HepG2 (cell line): ENCODE measurements around the gene SEPTIN2. TPM values are rescaled to one million over a fixed set of nuclear protein-coding genes. Genes with fewer than 3 reads are reported as not detected.

ENCODE experiments used
- AGO1 ChIP-seq: fragments of 200-400 bp; formaldehyde crosslinking; IDR thresholded peaks from 2 replicates; pipeline ENCODE4 v1.6.1; 2017; ENCODE audit warnings: mild to moderate bottlenecking, low read depth, low read length, moderate library complexity; ENCODE audit not compliant: poor library complexity, severe bottlenecking
- AKAP8 ChIP-seq: sonication (generic); formaldehyde crosslinking; IDR thresholded peaks from 2 replicates; pipeline ENCODE4 v1.5.1; 2020; ENCODE audit warnings: mild to moderate bottlenecking, missing genetic modification reagents
- ARHGAP35 ChIP-seq: sonication (generic); formaldehyde crosslinking; IDR thresholded peaks from 2 replicates; pipeline ENCODE4 v1.9.0; 2022; ENCODE audit warnings: mild to moderate bottlenecking, inconsistent platforms, moderate library complexity, missing genetic modification reagents, borderline replicate concordance
- CREM ChIP-seq, 2 experiments: sonication (generic) in 1 of 2; formaldehyde crosslinking in 1 of 2; IDR thresholded peaks; 2 replicates each; pipeline versions ENCODE4 v1.4.0 to v1.6.1; 2016 to 2020; ENCODE audit warnings: antibody characterized with exemption in 1 of 2, mild to moderate bottlenecking in 1 of 2, missing genetic modification reagents in 1 of 2
- E2F2 ChIP-seq: sonication (generic); formaldehyde crosslinking; IDR thresholded peaks from 2 replicates; pipeline ENCODE4 v1.4.0; 2020; ENCODE audit warnings: missing genetic modification reagents, borderline replicate concordance
- FIP1L1 ChIP-seq: fragments of 200-400 bp; formaldehyde crosslinking; IDR thresholded peaks from 2 replicates; pipeline ENCODE4 v1.6.1; 2018; ENCODE audit warnings: low read depth, mild to moderate bottlenecking, low read length, moderate library complexity, borderline replicate concordance; ENCODE audit not compliant: insufficient read depth
- FOXA1 ChIP-seq, 2 experiments: fragments of 450-650 bp in 1 of 2; sonication (generic) in 1 of 2; formaldehyde crosslinking in 1 of 2; IDR thresholded peaks; 2 replicates each; pipeline versions ENCODE4 v1.4.0 to v1.6.1; 2016 to 2020; ENCODE audit warnings: missing genetic modification reagents in 1 of 2
- GTF3A ChIP-seq: sonication (generic); formaldehyde crosslinking; conservative IDR thresholded peaks from 2 replicates; pipeline ENCODE4 v1.4.0; 2020; ENCODE audit warnings: mild to moderate bottlenecking, missing genetic modification reagents
- HDAC2 ChIP-seq: sonication (generic); formaldehyde crosslinking; IDR thresholded peaks from 2 replicates; pipeline ENCODE4 v1.4.0; 2020; ENCODE audit warnings: missing genetic modification reagents
- ISL2 ChIP-seq: sonication (generic); formaldehyde crosslinking; IDR thresholded peaks from 2 replicates; pipeline ENCODE4 v1.5.0; 2020; ENCODE audit warnings: missing genetic modification reagents
- KAT2B ChIP-seq: fragments of 150-350 bp; IDR thresholded peaks from 2 replicates; pipeline ENCODE4 v1.6.1; 2014; ENCODE audit warnings: low read depth, low read length, borderline replicate concordance
- NONO ChIP-seq, 2 experiments: fragments of 450-650 bp in 1 of 2; sonication (generic) in 1 of 2; formaldehyde crosslinking in 1 of 2; IDR thresholded peaks in 1 of 2; conservative IDR thresholded peaks in 1 of 2; 2 replicates each; pipeline versions ENCODE4 v1.6.1 to v1.8.0; 2017 to 2022; ENCODE audit warnings: mild to moderate bottlenecking in 1 of 2, missing genetic modification reagents in 1 of 2, moderate library complexity in 1 of 2
- PHF20 ChIP-seq: sonication (generic); formaldehyde crosslinking; IDR thresholded peaks from 2 replicates; pipeline ENCODE4 v1.5.0; 2020; ENCODE audit warnings: mild to moderate bottlenecking, missing genetic modification reagents
- RFXAP ChIP-seq: sonication (generic); formaldehyde crosslinking; IDR thresholded peaks from 2 replicates; pipeline ENCODE4 v1.4.0; 2020; ENCODE audit warnings: missing genetic modification reagents, borderline replicate concordance
- SAP130 ChIP-seq: IDR thresholded peaks from 2 replicates; pipeline ENCODE4 v1.6.1; 2016; ENCODE audit warnings: low read depth
- SOX5 ChIP-seq: IDR thresholded peaks from 2 replicates; pipeline ENCODE4 v1.6.1; 2016; ENCODE audit warnings: borderline replicate concordance
- SRSF4 ChIP-seq: fragments of 200-400 bp; formaldehyde crosslinking; IDR thresholded peaks from one replicate; pipeline ENCODE4 v1.6.1; 2018; ENCODE audit warnings: mild to moderate bottlenecking, low read depth, low read length, moderate library complexity; ENCODE audit not compliant: poor library complexity, severe bottlenecking
- ZBTB1 ChIP-seq: sonication (generic); formaldehyde crosslinking; IDR thresholded peaks from 2 replicates; pipeline ENCODE4 v1.4.0; 2020; ENCODE audit warnings: missing genetic modification reagents, borderline replicate concordance
- ZBTB8A ChIP-seq: sonication (generic); formaldehyde crosslinking; IDR thresholded peaks from 2 replicates; pipeline ENCODE4 v1.4.0; 2020; ENCODE audit warnings: mild to moderate bottlenecking, low read depth, missing genetic modification reagents, borderline replicate concordance
- ZNF207 ChIP-seq: fragments of 450-650 bp; IDR thresholded peaks from 2 replicates; pipeline ENCODE4 v1.6.1; 2016; ENCODE audit warnings: antibody characterized with exemption, borderline replicate concordance
- ZNF451 ChIP-seq: sonication (generic); formaldehyde crosslinking; IDR thresholded peaks from 2 replicates; pipeline ENCODE4 v1.5.0; 2020; ENCODE audit warnings: mild to moderate bottlenecking, missing genetic modification reagents
- ZNF484 ChIP-seq: sonication (generic); formaldehyde crosslinking; IDR thresholded peaks from 2 replicates; pipeline ENCODE4 v1.5.1; 2020; ENCODE audit warnings: mild to moderate bottlenecking, low read depth, missing genetic modification reagents, borderline replicate concordance
- ZNF562 ChIP-seq: sonication (generic); formaldehyde crosslinking; IDR thresholded peaks from 2 replicates; pipeline ENCODE4 v1.8.0; 2022; ENCODE audit warnings: missing genetic modification reagents, borderline replicate concordance
- ZNF567 ChIP-seq: sonication (generic); formaldehyde crosslinking; IDR thresholded peaks from 2 replicates; pipeline ENCODE4 v1.8.1; 2023; ENCODE audit warnings: mild to moderate bottlenecking, missing genetic modification reagents, borderline replicate concordance
- ZNF644 ChIP-seq: IDR thresholded peaks from 2 replicates; pipeline ENCODE4 v1.6.1; 2016; ENCODE audit warnings: low read depth
- ZNF747 ChIP-seq: sonication (generic); formaldehyde crosslinking; IDR thresholded peaks from 2 replicates; pipeline ENCODE4 v1.8.1; 2023; ENCODE audit warnings: missing genetic modification reagents, mild to moderate bottlenecking, borderline replicate concordance
- polyA plus RNA-seq, 8 experiments: library from polyadenylated mRNA; depleted of rRNA in 3 of 8; stranded (reverse) in 7 of 8; unstranded in 1 of 8; fragments of >200 nt; fragmentation: Illumina TruSeq in 4 of 8; extraction: Trizol in 4 of 8; gene quantifications; 2 replicates each; pipeline versions ENCODE4 v1.2.1 to v1.2.3, GENCODE V29; 2011 to 2016; ENCODE audit warnings: low read depth in 4 of 8, missing spikeins in 1 of 8, mixed read lengths in 1 of 8; ENCODE audit not compliant: insufficient read depth in 1 of 8
- total RNA-seq, 5 experiments: library from RNA; depleted of rRNA; stranded (reverse); fragments of >200 nt; fragmentation: Illumina TruSeq; extraction: Trizol; gene quantifications; 2 replicates each; pipeline ENCODE4 v1.2.3, GENCODE V29; 2016; ENCODE audit warnings: low read depth in 1 of 5
- TF ChIP-seq, protein P1 (sequence below): IDR thresholded peaks from 2 replicates; pipeline ENCODE4 v1.6.1; 2016; ENCODE audit warnings: missing compliant biosample characterization, missing genetic modification reagents, borderline replicate concordance

The SEPTIN2 gene
- total and polyA plus RNA-seq, 2 of the 13 experiments (the other 11 are each of a cell fraction or from before 2014, with no cell fraction given), result 493 to 733 TPM

DNA sequence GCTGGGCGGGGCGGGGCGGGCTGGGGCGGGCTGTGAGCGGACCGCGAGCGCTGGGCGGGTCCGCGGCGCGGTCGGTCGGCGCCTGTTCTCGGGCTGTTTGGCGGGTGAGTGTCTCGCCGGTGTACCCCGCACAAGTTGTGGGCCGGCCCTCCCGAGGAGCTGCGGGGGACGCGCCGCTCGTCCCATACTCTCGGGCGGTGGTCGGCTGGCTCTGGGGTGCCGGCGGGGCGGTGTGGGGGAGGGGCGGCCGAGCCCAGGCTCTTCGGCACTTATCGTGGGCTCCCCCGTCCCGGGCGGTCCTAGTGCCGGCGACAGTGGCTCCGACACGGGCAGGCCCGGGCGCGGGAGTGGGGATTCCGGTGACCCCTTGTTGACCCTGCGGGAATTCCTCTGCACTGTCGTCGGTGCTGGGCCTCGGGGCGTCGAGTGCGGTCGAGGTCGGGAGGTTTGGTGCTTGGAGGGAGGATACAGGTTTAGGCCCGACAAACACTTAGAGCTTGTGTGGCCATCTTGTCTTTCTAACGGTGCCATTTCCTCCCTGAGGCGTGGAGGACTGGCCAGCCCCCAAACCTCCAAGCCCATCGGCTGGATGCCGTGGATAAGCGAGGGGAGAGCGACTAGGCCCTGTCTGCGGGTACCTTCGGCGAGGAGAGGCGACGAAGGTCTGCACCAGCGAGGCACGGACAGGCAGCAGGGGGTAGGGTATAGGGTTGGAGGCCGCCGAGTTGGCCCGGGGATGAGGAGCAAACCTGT, at the start of gene SEPTIN2 (continued):
- TF ChIP-seq ZNF451 (0 out of 2 replicates have a peak, but pooled peaks have one; percentile 15), GTF3A (CRISPR knock-in tag) (no peak), ARHGAP35 (peak; percentile 39; the same call in 1 of the 2 replicates), FIP1L1 (peak; percentile 71; the same call in 1 of the 2 replicates), CREM (IDR thresholded peaks at IDR 0.05) (0 out of 2 replicates have a peak, but pooled peaks have one; percentile 32), CREM (CRISPR knock-in tag; IDR thresholded peaks at IDR 0.05) (no peak), FOXA1 (IDR thresholded peaks at IDR 0.05) (no peak), FOXA1 (CRISPR knock-in tag; IDR thresholded peaks at IDR 0.05) (0 out of 2 replicates have a peak, but pooled peaks have one; percentile 23), E2F2 (CRISPR knock-in tag) (peak; percentile 81; the same call in 1 of the 2 replicates), ZNF644 (CRISPR knock-in tag) (no peak), ISL2 (CRISPR knock-in tag) (0 out of 2 replicates have a peak, but pooled peaks have one; percentile 31), SAP130 (CRISPR knock-in tag) (peak; percentile 72), ZNF484 (peak; percentile 64; the same call in 1 of the 2 replicates), SOX5 (no peak), ZNF562 (CRISPR knock-in tag) (no peak), ZNF747 (0 out of 2 replicates have a peak, but pooled peaks have one; percentile 20), KAT2B (no peak), AGO1 (no peak), ZNF567 (no peak; the same call in 1 of the 2 replicates), NONO (IDR thresholded peaks at IDR 0.05) (no peak), NONO (CRISPR knock-in tag; conservative IDR thresholded peaks at IDR 0.05) (0 out of 2 replicates have a peak, but pooled peaks have one; percentile 14), ZBTB8A (CRISPR knock-in tag) (0 out of 2 replicates have a peak, but pooled peaks have one; percentile 33), SRSF4 (no peak), ZNF207 (no peak), AKAP8 (CRISPR knock-in tag) (peak; percentile 71; the same call in 1 of the 2 replicates), HDAC2 (no peak; the same call in 1 of the 2 replicates), RFXAP (peak; percentile 80; the same call in 1 of the 2 replicates), PHF20 (CRISPR knock-in tag) (peak; percentile 49; the same call in 1 of the 2 replicates), ZBTB1 (CRISPR knock-in tag) (peak; percentile 20; the same call in 1 of the 2 replicates)
- TF ChIP-seq, protein P1, sequence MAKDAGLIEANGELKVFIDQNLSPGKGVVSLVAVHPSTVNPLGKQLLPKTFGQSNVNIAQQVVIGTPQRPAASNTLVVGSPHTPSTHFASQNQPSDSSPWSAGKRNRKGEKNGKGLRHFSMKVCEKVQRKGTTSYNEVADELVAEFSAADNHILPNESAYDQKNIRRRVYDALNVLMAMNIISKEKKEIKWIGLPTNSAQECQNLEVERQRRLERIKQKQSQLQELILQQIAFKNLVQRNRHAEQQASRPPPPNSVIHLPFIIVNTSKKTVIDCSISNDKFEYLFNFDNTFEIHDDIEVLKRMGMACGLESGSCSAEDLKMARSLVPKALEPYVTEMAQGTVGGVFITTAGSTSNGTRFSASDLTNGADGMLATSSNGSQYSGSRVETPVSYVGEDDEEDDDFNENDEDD, result no peak; the same call in none of the 2 replicates
